ENCODE results near the gene MAPK1IP1L.

Gene MAPK1IP1L

DNA sequence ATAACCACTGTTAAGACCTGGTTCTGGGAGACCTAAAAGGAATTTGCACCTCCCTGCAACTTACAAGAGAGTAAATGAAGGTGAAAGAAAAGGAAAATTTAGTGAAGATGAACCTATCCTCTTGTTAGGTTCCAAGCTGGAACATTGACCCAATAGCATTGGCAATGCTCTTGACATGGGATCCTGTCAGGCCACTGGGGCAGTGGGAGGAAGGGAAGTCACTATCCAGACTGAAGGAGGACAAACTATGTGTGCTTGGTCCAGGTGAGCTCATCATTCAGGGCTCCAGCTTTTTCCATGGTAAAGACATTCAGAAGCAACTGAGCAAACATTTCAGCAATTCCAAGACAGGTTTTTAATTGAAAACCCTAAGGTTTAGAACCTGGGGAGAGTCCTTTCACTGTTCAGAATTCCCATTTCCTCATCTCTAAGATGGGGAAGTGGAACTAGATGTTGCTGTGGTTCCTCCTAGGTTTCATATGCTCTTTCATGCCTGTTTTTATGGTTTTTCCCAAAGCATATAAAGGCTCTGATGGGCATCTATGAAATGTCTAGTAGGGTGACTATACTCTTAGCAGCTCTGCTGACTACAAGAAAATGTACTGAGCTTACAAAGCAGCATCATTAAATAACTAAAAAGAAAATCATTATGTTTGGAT is 33.1 kb downstream of the MAPK1IP1L start:
- TF ChIP-seq, protein P1, sequence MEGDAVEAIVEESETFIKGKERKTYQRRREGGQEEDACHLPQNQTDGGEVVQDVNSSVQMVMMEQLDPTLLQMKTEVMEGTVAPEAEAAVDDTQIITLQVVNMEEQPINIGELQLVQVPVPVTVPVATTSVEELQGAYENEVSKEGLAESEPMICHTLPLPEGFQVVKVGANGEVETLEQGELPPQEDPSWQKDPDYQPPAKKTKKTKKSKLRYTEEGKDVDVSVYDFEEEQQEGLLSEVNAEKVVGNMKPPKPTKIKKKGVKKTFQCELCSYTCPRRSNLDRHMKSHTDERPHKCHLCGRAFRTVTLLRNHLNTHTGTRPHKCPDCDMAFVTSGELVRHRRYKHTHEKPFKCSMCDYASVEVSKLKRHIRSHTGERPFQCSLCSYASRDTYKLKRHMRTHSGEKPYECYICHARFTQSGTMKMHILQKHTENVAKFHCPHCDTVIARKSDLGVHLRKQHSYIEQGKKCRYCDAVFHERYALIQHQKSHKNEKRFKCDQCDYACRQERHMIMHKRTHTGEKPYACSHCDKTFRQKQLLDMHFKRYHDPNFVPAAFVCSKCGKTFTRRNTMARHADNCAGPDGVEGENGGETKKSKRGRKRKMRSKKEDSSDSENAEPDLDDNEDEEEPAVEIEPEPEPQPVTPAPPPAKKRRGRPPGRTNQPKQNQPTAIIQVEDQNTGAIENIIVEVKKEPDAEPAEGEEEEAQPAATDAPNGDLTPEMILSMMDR (conservative IDR thresholded peaks at IDR 0.05; ENCODE audit: low read depth, low read length): no peak
- no peak overlapping the region for H3K4me3 ChIP-seq (ENCODE audit: low read depth, low read length)
- DNase-seq (ENCODE audit: low read depth): no peak

DNA sequence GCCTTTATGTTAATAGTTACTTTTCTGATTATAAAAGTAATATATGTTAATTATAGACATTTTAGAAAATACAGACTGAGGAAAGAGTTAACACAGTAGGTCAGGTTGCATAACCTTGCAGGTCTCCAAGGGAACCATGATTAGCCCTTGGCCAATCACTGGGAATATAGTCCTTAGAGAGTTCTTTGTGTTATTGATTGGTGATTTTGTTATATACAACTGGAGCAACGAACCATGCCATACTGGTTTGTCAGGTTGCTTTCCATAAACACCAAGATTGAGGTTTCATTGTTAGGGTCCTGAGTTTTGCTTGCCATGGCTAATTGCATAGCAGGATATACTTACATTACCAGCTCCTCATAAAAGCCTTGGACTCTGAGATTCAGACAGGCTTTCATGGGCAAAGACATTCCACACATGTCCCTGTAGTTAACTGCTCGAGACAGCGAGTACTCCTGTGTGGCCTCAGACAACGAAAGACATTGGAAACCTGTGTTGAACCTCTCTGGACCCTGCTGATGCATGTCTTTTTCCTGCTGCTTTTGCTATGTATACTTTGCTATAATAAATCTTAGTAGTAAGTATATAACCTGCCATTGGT is 33.7 kb downstream of the MAPK1IP1L start:
- H3K4me3 ChIP-seq (ENCODE audit: low read depth, low read length): no peak overlapping the region
- TF ChIP-seq, protein P1 (conservative IDR thresholded peaks at IDR 0.05; ENCODE audit: low read depth, low read length): no peak
- no peak for DNase-seq (ENCODE audit: low read depth)

DNA sequence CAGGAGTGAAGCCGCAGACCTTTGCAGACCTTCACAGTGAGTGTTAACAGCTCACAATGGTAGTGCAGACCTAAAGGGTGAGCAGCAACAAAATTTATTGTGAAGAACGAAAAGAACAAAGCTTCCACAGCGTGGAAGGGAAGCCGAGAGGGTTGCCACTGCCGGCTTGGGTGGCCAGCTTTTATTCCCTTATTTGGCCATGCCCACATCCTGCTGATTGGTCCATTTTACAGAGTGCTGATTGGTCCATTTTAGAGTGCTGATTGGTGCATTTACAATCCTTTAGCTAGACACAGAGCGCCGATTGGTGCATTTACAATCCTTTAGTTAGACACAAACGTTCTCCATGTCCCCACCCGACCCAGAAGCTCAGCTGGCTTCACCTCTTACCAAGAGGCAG is 35.5 kb downstream of the MAPK1IP1L start:
- TF ChIP-seq, protein P1 (conservative IDR thresholded peaks at IDR 0.05; ENCODE audit: low read depth, low read length): no peak
- no peak for DNase-seq (ENCODE audit: low read depth)
- H3K4me3 ChIP-seq (ENCODE audit: low read depth, low read length): no peak overlapping the region

DNA sequence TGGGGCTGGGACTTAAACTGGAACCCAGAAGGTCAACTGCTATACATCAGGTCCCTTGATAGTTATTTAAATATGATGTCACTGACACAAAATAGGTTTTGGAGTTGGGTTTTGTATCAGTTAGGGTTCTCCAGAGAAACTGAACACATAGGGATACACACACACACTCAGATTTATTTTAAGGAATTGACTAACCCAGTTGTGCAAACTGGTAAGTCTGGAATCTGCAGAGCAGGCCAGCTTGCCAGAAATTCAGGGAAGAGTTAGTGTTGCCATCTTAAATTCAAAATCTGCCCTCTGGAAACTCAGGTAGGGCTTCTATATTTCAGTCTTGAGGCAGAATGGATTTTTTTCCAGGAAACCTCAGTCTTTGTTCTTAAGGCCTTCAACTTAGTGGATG is 36.9 kb downstream of the MAPK1IP1L start:
- no peak overlapping the region for H3K4me3 ChIP-seq (ENCODE audit: low read depth, low read length)
- no peak for DNase-seq (ENCODE audit: low read depth)
- TF ChIP-seq, protein P1 (conservative IDR thresholded peaks at IDR 0.05; ENCODE audit: low read depth, low read length): no peak

DNA sequence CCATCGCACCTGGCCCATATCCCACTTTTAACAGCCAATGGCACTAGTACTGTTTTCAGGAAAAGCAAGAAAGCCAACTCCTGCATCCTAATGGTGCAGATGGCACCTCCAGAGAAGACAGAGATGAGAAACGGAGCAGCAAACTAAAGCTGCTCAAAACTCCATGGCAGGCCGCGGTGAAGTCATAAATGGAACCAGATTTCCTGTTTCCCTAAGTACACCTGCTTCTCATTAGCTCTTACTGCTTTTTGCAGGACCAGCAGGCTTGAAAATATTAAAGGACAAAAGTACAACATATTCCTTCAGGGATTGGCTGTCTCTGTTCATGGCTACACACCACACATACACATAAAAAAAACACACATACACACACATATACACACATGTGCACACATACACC is 40.9 kb downstream of the MAPK1IP1L start:
- no peak overlapping the region for H3K4me3 ChIP-seq (ENCODE audit: low read depth, low read length)
- TF ChIP-seq, protein P1 (conservative IDR thresholded peaks at IDR 0.05; ENCODE audit: low read depth, low read length): no peak
- no peak for DNase-seq (ENCODE audit: low read depth)

DNA sequence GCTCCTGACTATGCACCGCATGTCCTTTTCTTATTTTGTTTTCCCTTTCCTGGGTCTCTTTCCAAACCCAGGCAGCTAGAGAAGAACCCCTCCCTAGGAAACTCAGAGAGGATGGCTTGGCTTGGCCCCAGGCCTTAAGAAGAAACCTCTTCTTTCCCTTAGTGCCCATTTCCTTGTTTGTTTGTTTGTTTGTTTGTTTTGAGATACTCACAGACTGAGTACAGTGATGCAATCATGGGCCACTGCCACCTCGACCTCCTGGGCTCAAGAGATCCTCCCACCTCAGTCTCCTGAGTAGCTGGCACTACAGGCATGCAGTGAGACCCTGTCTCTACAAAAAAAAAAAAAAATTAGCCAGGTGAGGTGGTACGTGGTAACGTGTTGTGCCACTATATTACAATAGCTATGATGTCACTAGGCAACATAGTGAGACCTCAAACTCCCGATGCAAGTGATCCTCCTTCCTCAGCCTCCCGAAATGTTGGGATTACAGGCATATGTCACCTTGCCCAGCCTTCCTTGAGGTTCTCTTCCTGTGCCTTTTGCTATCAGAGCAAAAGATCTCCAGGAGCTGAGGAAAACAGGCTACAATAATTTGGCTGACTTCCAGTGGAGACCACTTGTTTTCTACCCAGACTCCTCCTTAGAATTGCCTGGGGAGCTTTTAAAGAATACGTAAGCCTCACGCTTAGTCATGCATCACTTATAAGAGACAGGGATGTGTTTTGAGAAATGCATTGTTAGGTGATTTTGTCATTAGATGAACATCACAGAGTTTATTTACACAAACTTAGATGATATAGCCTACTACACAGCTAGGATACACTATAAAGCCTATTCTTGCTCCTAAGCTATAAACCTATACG is 43.1 kb downstream of the MAPK1IP1L start:
- no peak overlapping the region for H3K4me3 ChIP-seq (ENCODE audit: low read depth, low read length)
- TF ChIP-seq, protein P1 (conservative IDR thresholded peaks at IDR 0.05; ENCODE audit: low read depth, low read length): no peak
- DNase-seq (ENCODE audit: low read depth): peak; percentile 63

All from choroid plexus epithelial cell (primary cell).